Neural cell (in vitro differentiated cells): ENCODE measurements around the gene DDX27. TPM values are rescaled to one million over a fixed set of nuclear protein-coding genes. Genes with fewer than 3 reads are reported as not detected.

Experiments used
- H2AFZ ChIP-seq: fragments of 200-600, 300-800 bp; sonication (generic), shearing (Covaris generic); 2 replicates; pipeline ENCODE4 v1.6.0; 2014; ENCODE audit warnings: low read depth, mild to moderate bottlenecking, antibody characterized with exemption, low read length, moderate library complexity
- H3F3A ChIP-seq: fragments of 200-600 bp; shearing (Covaris generic); 2 replicates; pipeline ENCODE4 v1.6.1; 2016; ENCODE audit warnings: mild to moderate bottlenecking, moderate library complexity, mixed read lengths, antibody characterized with exemption, low read length; ENCODE audit not compliant: insufficient read depth, poor library complexity, severe bottlenecking
- H3K27ac ChIP-seq: fragments of 200-600, 300-800 bp; sonication (generic), shearing (Covaris generic); 2 replicates; pipeline ENCODE4 v1.5.1; 2014; ENCODE audit warnings: mild to moderate bottlenecking, low read length, moderate library complexity
- H3K27me3 ChIP-seq: fragments of 300-800, 200-600 bp; sonication (generic), shearing (Covaris generic); 2 replicates; pipeline ENCODE4 v1.6.0; 2014; ENCODE audit warnings: mild to moderate bottlenecking, low read depth, low read length, moderate library complexity; ENCODE audit not compliant: insufficient read depth
- H3K36me3 ChIP-seq: fragments of 300-800, 200-600 bp; sonication (generic), shearing (Covaris generic); 2 replicates; pipeline ENCODE4 v1.5.1; 2014; ENCODE audit warnings: mild to moderate bottlenecking, antibody characterized with exemption, low read length, moderate library complexity; ENCODE audit not compliant: insufficient read depth
- H3K4me2 ChIP-seq: fragments of 300-800, 200-600 bp; sonication (generic), shearing (Covaris generic); 2 replicates; pipeline ENCODE4 v1.6.0; 2014; ENCODE audit warnings: mild to moderate bottlenecking, low read length
- H3K4me3 ChIP-seq: fragments of 300-800, 200-600 bp; sonication (generic), shearing (Covaris generic); 2 replicates; pipeline ENCODE4 v1.5.1; 2014; ENCODE audit warnings: mild to moderate bottlenecking, low read length, moderate library complexity
- H3K79me2 ChIP-seq: fragments of 200-600 bp; shearing (Covaris generic); replicated peaks from 2 replicates; pipeline ENCODE4 v1.6.0; 2014; ENCODE audit warnings: mild to moderate bottlenecking, low read length, moderate library complexity; ENCODE audit not compliant: insufficient read depth
- H3K9ac ChIP-seq: fragments of 300-800, 200-600 bp; sonication (generic), shearing (Covaris generic); 2 replicates; pipeline ENCODE4 v1.6.1; 2016; ENCODE audit warnings: mild to moderate bottlenecking, low read length, mixed read lengths
- H3K9me2 ChIP-seq: fragments of 200-600 bp; shearing (Covaris generic); 2 replicates; pipeline ENCODE4 v1.6.1; 2016; ENCODE audit warnings: mild to moderate bottlenecking, low read length, mixed read lengths; ENCODE audit not compliant: insufficient read depth
- H3K9me3 ChIP-seq: fragments of 200-600, 300-800 bp; sonication (generic), shearing (Covaris generic); 2 replicates; pipeline ENCODE4 v1.6.1; 2016; ENCODE audit warnings: mild to moderate bottlenecking, mixed run types, low read length, moderate library complexity, mixed read lengths
- H4K20me1 ChIP-seq: fragments of 200-600 bp; shearing (Covaris generic); 2 replicates; pipeline ENCODE4 v1.6.1; 2016; ENCODE audit warnings: mild to moderate bottlenecking, mixed run types; ENCODE audit not compliant: insufficient read depth
- CTCF ChIP-seq: fragments of 450-650 bp; IDR thresholded peaks from 2 replicates; pipeline ENCODE4 v1.5.1; 2014; ENCODE audit warnings: antibody characterized with exemption, mild to moderate bottlenecking, moderate library complexity; ENCODE audit not compliant: poor library complexity, severe bottlenecking
- EP300 ChIP-seq: fragments of 450-650 bp; conservative IDR thresholded peaks from 2 replicates; pipeline ENCODE4 v1.6.1; 2014; ENCODE audit warnings: antibody characterized with exemption, mild to moderate bottlenecking, moderate library complexity; ENCODE audit not compliant: poor library complexity, severe bottlenecking
- EZH2 ChIP-seq: fragments of 200-600, 300-800 bp; shearing (Covaris generic), sonication (generic); IDR thresholded peaks from 2 replicates; pipeline ENCODE4 v1.6.1; 2014; ENCODE audit warnings: antibody characterized with exemption, low read length, borderline replicate concordance, mild to moderate bottlenecking; ENCODE audit not compliant: insufficient read depth, poor library complexity, severe bottlenecking
- MXI1 ChIP-seq: fragments of 450-650 bp; conservative IDR thresholded peaks from 2 replicates; pipeline ENCODE4 v1.6.1; 2014; ENCODE audit warnings: antibody characterized with exemption, mild to moderate bottlenecking; ENCODE audit not compliant: poor library complexity, severe bottlenecking
- POLR2AphosphoS5 ChIP-seq: IDR thresholded peaks from 2 replicates; pipeline ENCODE4 v1.6.1; 2012
- RAD21 ChIP-seq: fragments of 450-650 bp; conservative IDR thresholded peaks from 2 replicates; pipeline ENCODE4 v1.6.1; 2014; ENCODE audit warnings: antibody characterized with exemption, mild to moderate bottlenecking, moderate library complexity
- REST ChIP-seq: IDR thresholded peaks from 2 replicates; pipeline ENCODE4 v1.6.1; 2012; ENCODE audit warnings: borderline replicate concordance
- SMC3 ChIP-seq: fragments of 450-650 bp; conservative IDR thresholded peaks from 2 replicates; pipeline ENCODE4 v1.6.1; 2014; ENCODE audit warnings: antibody characterized with exemption, mild to moderate bottlenecking, moderate library complexity; ENCODE audit not compliant: poor library complexity
- TAF1 ChIP-seq: IDR thresholded peaks from 2 replicates; pipeline ENCODE4 v1.6.1; 2012; ENCODE audit warnings: low read depth
- polyA plus RNA-seq: library from polyadenylated mRNA; depleted of rRNA; stranded (reverse); fragments of >200 nt; gene quantifications from 2 replicates; pipeline ENCODE4 v1.2.3, GENCODE V29; 2014

DDX27 gene
- polyA plus RNA-seq, 1 donor from 2014 or later: 35.4 TPM

- Histone ChIP-seq H2AFZ (no peak overlapping the region), H3K4me3 (peak overlapping the region; percentile 19), H3K79me2 (peaks cover 62% of the 10 kb centered on the region), H3K9me2 (no peaks in the 10 kb centered on the region), H3K36me3 (peaks cover 50% of the 10 kb centered on the region), H3K27me3 (no peaks in the 10 kb centered on the region), H3F3A (no peaks in the 10 kb centered on the region), H4K20me1 (peaks cover 20% of the 10 kb centered on the region), H3K9me3 (no peaks in the 10 kb centered on the region), H3K27ac (no peak overlapping the region), H3K9ac (no peak overlapping the region), H3K4me2 (no peak overlapping the region)
- TF ChIP-seq REST: no peak
- no peak for TF ChIP-seq POLR2AphosphoS5
- TF ChIP-seq MXI1: no peak
These were observed 66.0 kb downstream of the DDX27 start for GRCh38 chr20:49285233-49285668.

- H2AFZ ChIP-seq: no peak overlapping the region
- H3K27ac ChIP-seq: no peak overlapping the region
- TF ChIP-seq MXI1: no peak
- no peak for TF ChIP-seq EZH2
- TF ChIP-seq POLR2AphosphoS5: no peak
- TF ChIP-seq SMC3: no peak
- no peak for TF ChIP-seq RAD21
- no peak for TF ChIP-seq REST
- TF ChIP-seq TAF1: no peak
- TF ChIP-seq EP300: no peak
- no peak for TF ChIP-seq CTCF
- no peaks in the 10 kb centered on the region for H3K27me3 ChIP-seq
- H3K4me3 ChIP-seq: peak overlapping the region; percentile 19
- H3K9me3 ChIP-seq: no peaks in the 10 kb centered on the region
- H3F3A ChIP-seq: no peaks in the 10 kb centered on the region
- no peak overlapping the region for H3K9ac ChIP-seq
- H3K9me2 ChIP-seq: no peaks in the 10 kb centered on the region
- peaks cover 20% of the 10 kb centered on the region for H4K20me1 ChIP-seq
- H3K36me3 ChIP-seq: peaks cover 57% of the 10 kb centered on the region
- H3K4me2 ChIP-seq: no peak overlapping the region
- peaks cover 55% of the 10 kb centered on the region for H3K79me2 ChIP-seq
These were observed 66.7 kb downstream of the DDX27 start for GRCh38 chr20:49285813-49286494.
